ENCODE data around the gene NCOA7.
A peak's percentile ranks its signal among the peaks of the same experiment; 100 is the strongest.

DNA sequence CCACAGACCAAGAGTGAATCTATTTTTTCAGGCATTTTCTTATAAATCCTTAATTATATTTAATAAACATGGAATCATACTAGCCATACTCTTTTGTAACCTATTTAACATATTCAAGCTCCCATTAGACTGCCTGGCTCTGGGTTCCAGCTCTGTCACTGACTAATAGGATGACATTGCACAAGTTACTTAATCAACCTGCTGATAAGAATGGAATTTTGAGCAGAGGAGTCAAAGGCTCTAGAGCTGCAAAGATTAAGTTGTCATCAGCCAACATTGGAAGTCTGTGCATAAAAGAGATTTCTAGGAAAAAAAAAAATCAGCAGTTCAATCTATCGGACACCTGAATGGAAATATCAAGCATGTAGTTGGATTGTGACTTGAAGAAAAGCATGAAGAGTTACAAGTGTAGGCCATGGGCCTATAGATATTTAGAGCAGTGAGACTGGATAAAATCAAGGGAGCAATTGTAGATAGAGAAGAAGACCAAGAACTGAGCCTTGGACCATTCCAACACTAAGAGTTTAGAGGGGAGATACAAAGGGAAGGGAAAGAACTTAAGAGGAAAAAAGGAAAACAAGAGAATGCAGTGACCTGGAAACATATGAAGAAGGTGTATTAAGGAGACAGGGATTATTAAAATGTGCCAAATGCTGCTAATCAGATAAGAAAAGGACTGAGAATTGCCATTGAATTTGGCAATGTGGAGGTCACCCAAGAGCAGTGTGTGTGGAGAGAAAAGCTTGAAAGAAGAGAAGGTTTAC is 154.8 kb downstream of the NCOA7 start:
- peak; percentile 38 for TF ChIP-seq YY1 (IDR thresholded peaks at IDR 0.05)
- TF ChIP-seq, protein P1, sequence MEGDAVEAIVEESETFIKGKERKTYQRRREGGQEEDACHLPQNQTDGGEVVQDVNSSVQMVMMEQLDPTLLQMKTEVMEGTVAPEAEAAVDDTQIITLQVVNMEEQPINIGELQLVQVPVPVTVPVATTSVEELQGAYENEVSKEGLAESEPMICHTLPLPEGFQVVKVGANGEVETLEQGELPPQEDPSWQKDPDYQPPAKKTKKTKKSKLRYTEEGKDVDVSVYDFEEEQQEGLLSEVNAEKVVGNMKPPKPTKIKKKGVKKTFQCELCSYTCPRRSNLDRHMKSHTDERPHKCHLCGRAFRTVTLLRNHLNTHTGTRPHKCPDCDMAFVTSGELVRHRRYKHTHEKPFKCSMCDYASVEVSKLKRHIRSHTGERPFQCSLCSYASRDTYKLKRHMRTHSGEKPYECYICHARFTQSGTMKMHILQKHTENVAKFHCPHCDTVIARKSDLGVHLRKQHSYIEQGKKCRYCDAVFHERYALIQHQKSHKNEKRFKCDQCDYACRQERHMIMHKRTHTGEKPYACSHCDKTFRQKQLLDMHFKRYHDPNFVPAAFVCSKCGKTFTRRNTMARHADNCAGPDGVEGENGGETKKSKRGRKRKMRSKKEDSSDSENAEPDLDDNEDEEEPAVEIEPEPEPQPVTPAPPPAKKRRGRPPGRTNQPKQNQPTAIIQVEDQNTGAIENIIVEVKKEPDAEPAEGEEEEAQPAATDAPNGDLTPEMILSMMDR (IDR thresholded peaks at IDR 0.05; ENCODE audit: low read depth, low read length, missing input control): no peak

All from liver (tissue), 2 donors.